Hematopoietic multipotent progenitor cell treated with erythropoietin and hydrocortisone succinate and interleukin-3 and kit ligand, for 6 days (in vitro differentiated cells): ENCODE data around the gene SPINK4.

Experiments used
- DNase-seq: peaks from one replicate; pipeline ENCODE4 v3.0.0-alpha.2; 2015

The SPINK4 gene

GRCh38 chr9:33239921-33240320 is at the start of gene SPINK4:
Gene SPINK4, plus strand, starts transcription at chr9:33240167. Its CDS starts 42 bp downstream, at chr9:33240209.
- peak; percentile 90 for DNase-seq

- DNase-seq = no peak
Observed at GRCh38 chr9:33192493-33193255, 47.3 kb upstream of the SPINK4 start.

GRCh38 chr9:33193818-33194217 is 46.1 kb upstream of the SPINK4 start:
- DNase-seq = no peak

GRCh38 chr9:33196736-33197135 is 43.2 kb upstream of the SPINK4 start:
- no peak for DNase-seq

GRCh38 chr9:33197279-33198152 is 42.5 kb upstream of the SPINK4 start:
- DNase-seq = no peak

- DNase-seq = no peak
Observed at GRCh38 chr9:33198165-33198564, 41.8 kb upstream of the SPINK4 start.

GRCh38 chr9:33202018-33202417 is 37.9 kb upstream of the SPINK4 start:
- no peak for DNase-seq

GRCh38 chr9:33202552-33203201 is 37.3 kb upstream of the SPINK4 start:
- DNase-seq = peak; percentile 44

GRCh38 chr9:33209394-33209793 is 30.6 kb upstream of the SPINK4 start:
- DNase-seq = no peak

- no peak for DNase-seq
Observed at GRCh38 chr9:33210006-33210715, 29.8 kb upstream of the SPINK4 start.

GRCh38 chr9:33211695-33212393 is 28.1 kb upstream of the SPINK4 start:
- DNase-seq = no peak

GRCh38 chr9:33220681-33221567 is 19.0 kb upstream of the SPINK4 start:
- no peak for DNase-seq

- DNase-seq = no peak
Observed at GRCh38 chr9:33221568-33221884, 18.4 kb upstream of the SPINK4 start.

- no peak for DNase-seq
Observed at GRCh38 chr9:33222031-33222430, 17.9 kb upstream of the SPINK4 start.

GRCh38 chr9:33223696-33224095 is 16.3 kb upstream of the SPINK4 start:
- DNase-seq = no peak

GRCh38 chr9:33225319-33226147 is 14.4 kb upstream of the SPINK4 start:
- peak; percentile 82 for DNase-seq

GRCh38 chr9:33227008-33227398 is 13.0 kb upstream of the SPINK4 start:
- peak; percentile 59 for DNase-seq

GRCh38 chr9:33227741-33228140 is 12.2 kb upstream of the SPINK4 start:
- DNase-seq = no peak

- DNase-seq = no peak
Observed at GRCh38 chr9:33228606-33229005, 11.4 kb upstream of the SPINK4 start.

- DNase-seq = no peak
Observed at GRCh38 chr9:33229359-33230114, 10.4 kb upstream of the SPINK4 start.
